HG03103 (cell line): ENCODE results near the gene IRF7.

Experiments
- ATAC-seq: cut with Tn5 transposase; IDR thresholded peaks from one replicate; pipeline ENCODE4 v1.9.1; 2021; ENCODE audit warnings: low read depth; ENCODE audit not compliant: unreplicated experiment

IRF7 gene

DNA sequence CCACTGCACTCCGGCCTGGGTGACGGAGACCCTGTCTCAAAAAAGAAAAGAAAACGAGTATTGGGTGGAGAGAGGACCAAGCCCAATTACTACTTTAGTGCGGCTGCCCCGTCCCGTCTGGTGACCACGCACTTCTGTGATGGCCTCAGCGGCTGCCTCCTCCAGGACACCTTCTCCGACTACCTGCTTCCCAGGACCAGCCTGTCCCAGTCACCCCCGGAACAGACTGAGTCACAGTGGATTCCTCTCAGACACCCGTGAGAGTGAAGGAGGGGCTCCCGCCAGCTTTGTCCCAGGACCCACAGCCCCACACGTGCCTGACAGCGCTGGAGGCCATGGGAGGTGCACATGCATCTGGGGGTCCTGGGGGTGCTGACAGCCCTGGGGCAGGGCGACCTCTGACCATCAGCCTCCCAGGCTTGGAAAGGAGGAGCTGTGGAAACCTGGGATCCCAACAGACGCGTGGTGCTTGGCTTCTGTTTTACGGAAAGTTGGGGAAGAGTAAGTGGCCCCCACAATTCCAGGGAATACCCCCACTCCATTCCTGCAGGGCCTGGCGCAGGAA, 26.1 kb upstream of the IRF7 start:
- no peak for ATAC-seq

DNA sequence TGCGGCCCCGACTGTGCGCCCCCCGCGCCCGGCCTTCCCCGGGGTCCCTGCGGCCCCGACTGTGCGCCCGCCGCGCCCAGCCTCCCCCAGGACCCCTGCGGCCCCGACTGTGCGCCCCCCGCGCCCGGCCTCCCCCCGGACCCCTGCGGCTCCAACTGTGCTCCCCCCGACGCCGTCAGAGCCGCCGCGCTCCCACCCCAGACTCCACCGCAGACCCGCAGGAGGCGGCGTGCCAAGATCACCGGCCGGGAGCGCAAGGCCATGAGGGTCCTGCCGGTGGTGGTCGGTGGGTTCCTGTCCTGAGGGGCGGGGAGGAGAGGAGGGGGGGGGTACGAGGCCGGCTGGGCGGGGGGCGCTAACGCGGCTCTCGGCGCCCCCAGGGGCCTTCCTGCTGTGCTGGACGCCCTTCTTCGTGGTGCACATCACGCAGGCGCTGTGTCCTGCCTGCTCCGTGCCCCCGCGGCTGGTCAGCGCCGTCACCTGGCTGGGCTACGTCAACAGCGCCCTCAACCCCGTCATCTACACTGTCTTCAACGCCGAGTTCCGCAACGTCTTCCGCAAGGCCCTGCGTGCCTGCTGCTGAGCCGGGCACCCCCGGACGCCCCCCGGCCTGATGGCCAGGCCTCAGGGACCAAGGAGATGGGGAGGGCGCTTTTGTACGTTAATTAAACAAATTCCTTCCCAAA, 24.4 kb upstream of the IRF7 start:
- ATAC-seq = no peak

DNA sequence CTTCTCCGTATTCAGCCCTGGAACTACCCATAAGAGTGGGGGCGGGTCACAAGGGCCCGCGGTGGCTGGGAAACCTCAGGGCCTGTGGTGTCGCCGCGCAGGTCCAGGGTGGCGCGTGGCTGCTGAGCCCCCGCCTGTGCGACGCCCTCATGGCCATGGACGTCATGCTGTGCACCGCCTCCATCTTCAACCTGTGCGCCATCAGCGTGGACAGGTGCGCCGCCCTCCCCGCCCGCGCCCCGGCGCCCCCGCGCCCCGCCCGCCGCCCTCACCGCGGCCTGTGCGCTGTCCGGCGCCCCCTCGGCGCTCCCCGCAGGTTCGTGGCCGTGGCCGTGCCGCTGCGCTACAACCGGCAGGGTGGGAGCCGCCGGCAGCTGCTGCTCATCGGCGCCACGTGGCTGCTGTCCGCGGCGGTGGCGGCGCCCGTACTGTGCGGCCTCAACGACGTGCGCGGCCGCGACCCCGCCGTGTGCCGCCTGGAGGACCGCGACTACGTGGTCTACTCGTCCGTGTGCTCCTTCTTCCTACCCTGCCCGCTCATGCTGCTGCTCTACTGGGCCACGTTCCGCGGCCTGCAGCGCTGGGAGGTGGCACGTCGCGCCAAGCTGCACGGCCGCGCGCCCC, 23.7 kb upstream of the IRF7 start:
- ATAC-seq = no peak

DNA sequence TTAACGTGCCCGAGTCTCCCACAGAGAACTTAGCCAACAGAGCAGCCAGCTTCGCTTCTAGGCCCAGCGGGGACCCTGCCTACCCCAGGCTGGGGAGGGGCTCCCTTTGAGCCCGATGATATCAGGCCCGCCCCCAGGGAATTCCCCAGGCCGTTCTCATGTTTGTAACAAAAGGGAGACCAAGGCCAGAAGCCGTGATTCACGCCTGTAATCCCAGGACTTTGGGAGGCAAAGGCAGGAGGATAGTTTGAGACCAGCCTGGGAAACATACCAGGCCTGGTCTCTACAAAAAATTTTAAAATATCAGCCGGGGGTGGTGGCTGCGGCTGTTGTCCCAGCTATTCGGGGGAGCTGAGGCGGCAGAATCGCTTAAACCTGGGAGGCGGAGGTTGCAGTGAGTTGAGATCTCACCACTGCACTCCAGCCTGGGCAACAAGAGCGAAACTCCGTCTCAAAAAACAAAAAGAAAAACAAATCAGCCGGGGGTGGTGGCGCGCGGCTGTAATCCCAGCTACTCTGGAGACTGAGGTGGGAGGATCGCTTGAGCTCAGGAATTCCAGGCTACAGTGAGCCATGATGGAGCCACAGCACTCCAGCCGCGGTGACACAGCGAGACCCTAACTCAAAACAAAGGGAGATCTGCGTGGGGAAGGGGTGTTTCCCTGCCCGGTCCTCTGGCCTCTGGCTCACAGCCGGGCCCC, 23.0 kb upstream of the IRF7 start:
- ATAC-seq = no peak

DNA sequence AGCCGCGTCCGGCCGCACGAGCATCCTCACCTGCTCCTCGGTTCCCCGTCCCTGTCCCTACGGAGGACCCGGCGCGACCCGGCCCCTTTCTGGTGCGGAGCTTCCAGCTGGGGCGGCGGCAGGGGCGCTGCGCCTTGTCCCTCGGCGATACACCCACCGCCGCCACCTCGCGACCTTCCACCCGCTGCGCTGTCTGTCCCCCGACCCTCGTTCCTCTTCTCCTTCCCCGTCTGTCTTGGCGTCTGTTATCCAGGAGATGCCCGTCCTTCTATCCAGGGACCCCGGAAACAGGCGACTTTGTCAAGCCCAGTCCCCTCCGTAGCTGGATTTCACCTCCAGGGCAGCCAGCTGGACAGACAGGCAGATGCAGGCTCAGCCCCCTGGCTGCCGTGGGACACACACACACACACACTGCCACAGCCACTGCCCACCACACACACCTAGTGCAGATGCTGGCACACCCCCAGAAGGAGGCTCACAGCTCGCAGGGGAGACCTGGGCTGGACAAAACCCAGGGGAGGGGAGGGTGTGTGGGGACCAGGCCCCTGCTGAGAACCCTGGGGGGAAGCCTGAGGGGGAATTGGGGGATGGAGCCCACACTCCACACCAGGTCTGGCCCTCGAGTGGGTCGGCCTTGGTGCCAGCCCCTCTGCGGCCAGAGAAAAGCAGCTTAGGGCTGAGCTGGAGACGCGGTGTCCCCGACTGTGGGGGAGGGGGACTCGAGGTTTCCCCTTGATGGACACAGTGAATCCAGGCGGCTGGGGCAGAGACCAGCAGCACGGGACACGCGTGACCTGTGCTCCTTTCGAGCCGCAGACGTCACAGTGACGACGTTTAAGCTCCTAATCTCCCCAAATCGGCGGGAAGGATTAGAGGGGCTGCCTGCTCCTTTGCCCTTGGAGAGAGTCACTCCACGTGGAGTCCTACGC, 22.1 kb upstream of the IRF7 start:
- ATAC-seq = no peak

DNA sequence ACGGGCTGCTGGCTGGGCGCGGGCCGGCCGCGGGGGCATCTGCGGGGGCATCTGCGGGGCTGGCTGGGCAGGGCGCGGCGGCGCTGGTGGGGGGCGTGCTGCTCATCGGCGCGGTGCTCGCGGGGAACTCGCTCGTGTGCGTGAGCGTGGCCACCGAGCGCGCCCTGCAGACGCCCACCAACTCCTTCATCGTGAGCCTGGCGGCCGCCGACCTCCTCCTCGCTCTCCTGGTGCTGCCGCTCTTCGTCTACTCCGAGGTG, 21.5 kb upstream of the IRF7 start:
- ATAC-seq = no peak

DNA sequence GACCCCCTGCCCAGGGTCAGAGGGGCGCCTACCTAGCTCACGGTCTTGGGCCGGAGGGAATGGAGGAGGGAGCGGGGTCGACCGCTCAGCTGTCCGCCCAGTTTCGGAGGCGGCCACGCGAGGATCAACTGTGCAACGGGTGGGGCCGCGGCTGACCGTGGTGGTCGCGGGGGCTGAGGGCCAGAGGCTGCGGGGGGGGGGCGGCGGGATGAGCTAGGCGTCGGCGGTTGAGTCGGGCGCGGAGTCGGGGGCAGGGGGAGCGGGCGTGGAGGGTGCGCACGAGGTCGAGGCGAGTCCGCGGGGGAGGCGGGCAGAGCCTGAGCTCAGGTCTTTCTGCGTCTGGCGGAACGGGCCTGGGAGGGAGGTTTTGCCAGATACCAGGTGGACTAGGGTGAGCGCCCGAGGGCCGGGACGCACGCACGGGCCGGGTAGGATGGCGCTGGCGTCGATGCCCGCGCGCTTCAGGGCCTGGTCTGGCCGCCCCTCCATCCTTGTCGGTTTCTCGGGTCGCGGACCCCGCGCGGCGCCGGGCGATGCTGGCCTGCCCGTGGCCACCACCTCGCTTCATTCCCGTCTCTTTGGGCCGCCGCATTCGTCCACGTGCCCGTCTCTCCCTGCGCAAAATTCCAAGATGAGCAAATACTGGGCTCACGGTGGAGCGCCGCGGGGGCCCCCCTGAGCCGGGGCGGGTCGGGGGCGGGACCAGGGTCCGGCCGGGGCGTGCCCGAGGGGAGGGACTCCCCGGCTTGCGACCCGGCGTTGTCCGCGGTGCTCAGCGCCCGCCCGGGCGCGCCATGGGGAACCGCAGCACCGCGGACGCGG, 21.0 kb upstream of the IRF7 start, which contains the start of gene DRD4:
TSS of gene DRD4 (plus strand) at position 759 of the 822 bp plus-strand sequence. CDS start at position 795, 36 bp downstream.
- ATAC-seq = no peak

DNA sequence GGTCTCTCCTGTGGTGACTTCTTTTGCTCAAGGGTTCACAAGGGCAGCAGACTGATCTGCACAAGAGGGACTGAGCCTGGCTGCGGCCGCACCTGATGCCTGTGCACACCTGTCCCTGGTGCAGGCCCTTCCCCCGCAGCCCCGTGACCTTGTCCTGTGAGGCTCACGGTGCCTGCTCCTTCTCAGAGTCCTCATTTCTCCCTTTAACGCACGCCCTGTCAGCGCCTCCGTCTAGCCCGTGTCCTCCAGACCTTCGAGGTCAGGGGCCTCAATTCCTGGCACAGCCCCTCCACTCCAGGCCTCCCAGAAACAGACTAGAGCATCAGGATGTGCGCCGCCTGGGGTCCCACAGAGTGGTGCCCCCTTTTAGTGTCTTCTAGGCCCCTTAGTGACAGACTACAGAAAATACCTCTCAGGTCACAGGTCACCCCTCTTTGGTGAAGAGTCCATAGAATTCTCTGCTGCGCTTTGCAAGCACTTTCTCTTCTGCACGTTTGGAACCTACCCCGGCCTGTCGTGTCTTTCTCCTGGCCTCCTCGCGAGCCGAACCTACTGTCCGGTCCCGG, 20.3 kb upstream of the IRF7 start:
- ATAC-seq = no peak

DNA sequence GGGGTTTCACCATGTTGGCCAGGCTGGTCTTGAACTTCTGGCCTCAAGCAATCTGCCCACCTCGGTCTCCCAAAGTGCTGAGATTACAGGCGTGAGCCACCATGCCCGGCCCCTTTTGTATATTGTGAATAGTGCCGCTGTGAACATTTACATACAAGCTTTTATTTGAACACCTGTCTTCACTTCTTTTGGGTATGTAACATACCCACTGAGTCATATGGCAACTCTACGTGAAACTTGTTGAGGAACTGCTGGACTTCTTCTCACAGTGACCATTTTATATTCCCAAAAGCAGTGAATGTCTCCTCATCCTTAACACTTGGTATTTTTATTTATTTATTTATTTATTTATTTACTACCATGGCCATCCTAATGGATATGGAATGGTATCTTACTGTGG, 15.1 kb upstream of the IRF7 start:
- ATAC-seq = no peak

DNA sequence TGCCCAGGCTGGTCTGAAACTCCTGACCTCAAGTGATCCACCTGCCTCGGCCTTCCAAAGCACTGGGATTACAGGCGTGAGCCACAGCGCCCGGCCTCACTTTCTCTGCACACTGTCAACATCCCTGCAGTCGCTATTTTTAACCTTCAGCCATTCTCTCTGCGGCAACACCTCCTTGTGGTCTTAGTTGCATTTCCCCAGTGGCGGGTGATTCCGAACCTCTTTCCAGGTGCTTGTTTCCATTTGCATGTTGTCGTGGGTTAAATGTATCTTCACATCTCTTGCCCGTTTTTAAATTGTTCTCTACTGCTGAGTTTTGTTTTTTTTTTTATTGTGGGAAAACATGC, 13.5 kb upstream of the IRF7 start:
- ATAC-seq = no peak

DNA sequence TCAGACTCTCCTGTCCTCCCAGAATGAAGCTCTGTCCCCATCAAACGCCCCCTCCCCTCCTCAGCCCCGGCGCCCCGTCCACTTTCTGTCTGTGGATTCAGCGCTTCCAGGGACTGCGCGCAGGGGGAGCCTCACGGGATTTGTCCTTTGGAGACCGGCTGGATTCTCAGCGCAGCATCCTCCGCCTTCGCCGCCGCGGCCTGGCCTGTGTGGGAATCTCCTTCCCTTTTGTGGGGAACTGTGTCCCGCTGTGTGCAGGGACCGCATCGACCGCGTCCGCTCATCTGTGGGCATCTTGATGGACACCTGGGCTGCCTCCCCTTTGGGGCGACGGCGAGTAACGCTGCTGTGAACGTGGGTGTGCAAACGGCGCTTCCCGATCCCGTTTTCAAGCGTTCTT, 12.3 kb upstream of the IRF7 start:
- no peak for ATAC-seq

DNA sequence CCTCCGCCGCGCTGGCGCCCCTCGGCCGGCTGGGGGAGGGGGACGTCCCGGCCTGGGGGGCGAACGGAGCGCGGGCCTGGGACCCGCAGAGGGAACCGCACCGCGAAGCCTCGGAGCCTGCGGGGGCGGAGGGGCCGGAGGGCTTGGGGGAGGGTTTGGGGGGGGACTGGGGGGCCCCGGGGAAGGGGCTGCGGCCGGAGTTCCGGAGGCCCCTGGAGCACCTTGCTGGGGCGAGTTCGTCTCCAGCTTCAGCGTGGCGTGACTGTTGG, 11.5 kb upstream of the IRF7 start:
- ATAC-seq = no peak

DNA sequence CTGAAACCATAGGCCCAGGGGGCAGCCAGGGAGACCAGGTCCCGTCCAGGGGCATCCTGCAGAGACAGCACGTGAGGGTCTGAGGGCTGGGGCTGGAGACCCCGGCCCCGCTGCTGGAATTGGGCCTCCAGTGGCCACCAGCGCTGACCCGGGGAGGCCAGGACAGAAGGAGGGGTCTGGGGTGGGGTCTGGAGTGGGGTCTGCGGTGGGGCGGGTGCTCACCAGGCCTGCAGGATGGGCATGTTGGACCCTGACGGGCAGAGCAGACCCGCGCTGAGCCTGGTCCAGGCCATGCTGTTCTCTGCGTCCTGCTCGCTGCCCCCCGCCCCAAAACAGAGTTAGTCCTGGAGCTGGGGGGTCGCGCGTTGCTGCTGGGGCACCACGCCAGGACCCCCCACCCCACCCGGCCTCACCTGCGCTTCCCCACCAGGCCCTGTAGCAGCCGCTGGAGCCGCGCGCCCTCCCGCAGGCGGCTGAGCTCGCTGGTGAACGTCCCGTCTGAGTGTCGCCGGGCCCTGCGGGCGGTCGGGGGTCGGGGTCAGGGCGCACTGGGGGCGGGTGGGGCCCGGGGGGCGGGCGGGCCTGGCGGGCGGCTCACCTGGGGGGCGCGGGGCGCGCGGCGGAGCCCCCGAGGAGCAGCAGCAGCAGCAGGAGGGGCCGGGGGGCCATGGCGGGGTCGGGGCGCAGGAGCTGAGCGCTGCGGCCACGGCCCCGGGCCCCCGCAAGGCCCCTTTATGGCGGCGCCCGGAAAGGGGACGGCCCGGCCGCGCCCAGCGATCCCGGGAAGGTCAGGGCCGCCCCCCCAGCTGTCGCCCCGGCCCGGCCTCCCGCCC, 10.9 kb upstream of the IRF7 start, which contains the start of gene SCT:
TSS of gene SCT (minus strand) at position 707 of the 833 bp plus-strand sequence. CDS start at position 669, 38 bp downstream.
- no peak for ATAC-seq

DNA sequence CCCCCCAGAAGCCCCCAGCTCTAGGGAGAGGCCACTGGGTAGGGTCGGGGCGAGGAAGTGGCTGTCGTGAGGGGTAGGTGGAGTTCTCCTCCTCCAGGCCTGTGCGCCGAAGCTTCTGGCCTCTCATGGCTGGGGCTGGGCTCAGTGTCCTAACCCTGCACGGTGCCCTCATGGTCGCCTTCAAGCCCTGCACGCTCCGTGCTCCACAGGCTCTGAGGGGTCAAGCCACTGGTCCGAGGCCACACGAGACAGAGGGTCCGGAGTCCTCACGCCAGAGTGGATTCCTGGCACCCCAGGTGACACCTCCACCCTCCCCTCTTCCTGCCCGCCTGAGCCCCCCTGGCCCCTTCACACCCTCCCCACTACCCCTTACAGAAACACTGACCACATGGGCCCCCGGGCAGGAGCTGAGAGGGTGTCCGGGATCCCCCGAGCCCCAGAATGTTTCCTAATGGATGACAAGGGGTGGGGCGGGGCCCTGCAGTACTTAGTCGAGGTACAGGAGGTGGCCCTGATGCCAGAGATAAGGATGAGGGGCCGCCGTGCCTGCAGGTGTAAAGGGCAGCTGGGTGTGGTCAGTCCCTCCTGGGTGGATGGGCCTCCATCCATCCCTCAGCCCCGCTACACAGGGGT, 10.0 kb upstream of the IRF7 start:
- no peak for ATAC-seq

DNA sequence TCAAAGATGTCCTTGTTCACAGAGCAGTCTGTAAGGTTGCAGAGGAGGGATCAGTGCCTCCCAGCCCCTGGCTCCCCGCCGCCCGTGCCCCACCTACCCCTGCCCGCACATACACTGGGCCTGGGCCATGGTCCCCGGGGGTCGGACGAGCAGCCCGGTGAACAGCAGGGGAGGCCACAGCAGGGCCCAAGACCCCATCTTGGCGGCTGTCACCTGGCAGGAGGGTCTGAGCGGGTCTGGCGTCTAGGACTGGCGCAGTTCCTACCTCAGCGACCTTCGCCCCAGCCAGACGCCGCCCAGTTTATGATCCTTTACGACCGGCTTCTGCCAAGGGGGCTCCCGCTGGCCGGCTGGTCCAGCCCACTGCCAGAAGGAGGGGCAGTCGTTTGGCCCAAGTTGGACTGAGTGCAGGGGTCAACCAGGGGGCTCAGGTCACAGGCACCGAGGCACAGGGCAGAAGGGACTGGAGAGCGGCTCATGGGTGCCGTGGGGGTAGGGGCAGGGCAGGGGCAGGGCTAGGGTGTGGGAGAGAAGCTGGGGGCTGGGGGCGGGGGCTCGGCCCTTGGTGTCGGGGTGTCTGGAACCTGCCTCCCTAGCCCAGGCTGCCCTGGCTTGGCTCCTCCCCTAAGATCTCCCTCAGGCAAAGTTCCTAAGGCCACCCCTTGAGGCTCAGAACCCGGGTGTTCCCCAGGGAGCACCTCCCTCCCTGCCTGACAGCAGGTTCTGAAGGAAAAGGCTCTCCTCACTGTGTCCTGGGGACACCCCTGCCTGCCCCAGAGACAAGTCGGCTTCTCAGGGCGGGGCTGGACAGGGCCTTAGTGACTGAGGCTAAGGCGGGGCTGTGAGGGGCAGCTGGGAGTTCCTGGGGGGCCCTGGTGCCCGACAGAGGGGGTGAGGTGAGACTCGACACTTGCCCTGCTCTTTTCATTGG, 9.2 kb upstream of the IRF7 start, which contains the start of gene CDHR5:
TSS of gene CDHR5 (minus strand) at position 251 of the 931 bp plus-strand sequence. CDS start at position 198, 53 bp downstream.
- no peak for ATAC-seq

DNA sequence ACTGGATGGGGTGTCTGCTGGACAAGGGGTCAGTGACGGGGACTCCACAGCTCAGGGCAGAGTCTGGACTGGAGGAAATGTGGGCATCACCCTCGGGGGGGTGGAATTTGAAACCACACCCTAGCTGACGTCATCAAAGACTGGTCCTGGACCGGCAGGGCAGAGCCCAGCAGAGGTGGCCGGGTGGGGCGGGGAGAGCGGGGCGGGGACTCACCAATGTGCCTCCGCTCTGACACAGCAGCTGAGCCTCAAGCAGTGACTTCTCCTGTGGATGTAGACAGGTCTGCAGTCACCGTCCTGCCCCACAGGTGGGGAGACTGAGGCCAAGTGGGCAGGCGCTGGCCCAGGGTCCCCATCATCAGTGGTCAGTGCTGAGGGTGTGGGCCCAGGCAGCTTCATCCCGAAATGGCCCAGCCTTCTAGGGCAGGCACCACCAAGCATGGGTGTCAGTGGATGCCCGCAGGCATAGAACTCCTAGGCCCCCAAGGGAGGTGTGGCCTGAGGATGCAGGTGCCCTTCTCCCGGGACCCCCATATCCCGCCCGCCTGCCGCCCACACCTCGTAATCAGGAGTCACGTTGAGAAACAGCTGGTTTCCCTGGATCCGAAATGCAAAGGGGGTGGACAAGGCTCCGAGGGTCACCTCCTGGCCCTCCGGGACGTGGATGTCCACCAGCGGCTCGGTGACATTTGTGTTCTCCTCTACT, 8.4 kb upstream of the IRF7 start:
- no peak for ATAC-seq
